GM08714 (cell line): ENCODE measurements around the gene IL17RA.

Source experiments
- H3K4me3 ChIP-seq: fragments of 200-500 bp; sonication (Bioruptor generic); 2 replicates; pipeline ENCODE4 v1.5.1; 2014; ENCODE audit warnings: mild to moderate bottlenecking, low read length, inconsistent platforms
- ZNF274 ChIP-seq: IDR thresholded peaks from 2 replicates; pipeline ENCODE4 v1.6.1; 2012; ENCODE audit warnings: mild to moderate bottlenecking, low read depth, low read length

IL17RA gene

GRCh38 chr22:17116572-17117330 is 32.0 kb downstream of the IL17RA start:
- no peak for TF ChIP-seq ZNF274
- H3K4me3 ChIP-seq = no peak overlapping the region

- TF ChIP-seq ZNF274 = no peak
Observed at GRCh38 chr22:17117400-17117799, 32.6 kb downstream of the IL17RA start.

DNA sequence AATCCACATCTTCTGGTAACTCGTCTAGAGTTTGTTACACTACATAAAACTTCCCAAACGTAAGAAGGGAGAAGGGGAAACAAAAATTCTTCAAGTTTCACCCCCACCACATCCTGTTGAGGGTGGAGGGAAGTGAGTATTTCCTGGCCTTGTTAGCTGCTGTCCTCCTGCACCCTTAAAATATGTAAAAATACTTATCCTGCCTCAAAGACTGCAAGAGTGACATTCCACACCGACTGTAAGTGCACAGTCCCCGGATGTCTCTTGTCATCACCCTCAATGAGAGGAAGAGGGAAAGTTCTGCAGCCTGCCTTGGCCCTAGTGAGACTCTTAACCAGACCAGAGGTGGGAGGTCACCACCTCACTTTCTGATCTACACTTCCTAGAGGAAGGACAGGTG is 33.1 kb downstream of the IL17RA start:
- H3K4me3 ChIP-seq = no peak overlapping the region
- TF ChIP-seq ZNF274 = no peak

More at GRCh38 chr22:17117400-17117799, 32.6 kb downstream of the IL17RA start:
- H3K4me3 ChIP-seq = no peak overlapping the region

DNA sequence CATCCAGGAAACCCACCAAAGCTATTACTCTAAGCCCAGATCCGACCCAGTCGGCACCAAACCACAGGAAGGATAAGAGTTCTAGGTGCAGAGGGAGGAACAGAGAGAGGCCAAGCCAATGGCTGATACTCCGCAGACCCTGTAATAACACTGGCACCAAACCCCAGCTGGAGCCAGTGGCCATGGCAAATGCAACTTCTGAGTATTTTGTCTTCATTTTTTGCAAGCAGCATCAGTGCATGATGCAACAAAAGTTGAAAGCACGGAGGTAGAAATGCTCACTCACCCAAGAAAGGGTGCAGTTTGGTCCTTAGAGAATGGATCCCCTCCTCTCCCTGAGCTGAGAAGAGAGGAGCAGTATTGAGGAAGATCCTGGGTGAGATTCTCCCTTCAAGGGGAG is 33.5 kb downstream of the IL17RA start:
- no peak overlapping the region for H3K4me3 ChIP-seq
- no peak for TF ChIP-seq ZNF274

DNA sequence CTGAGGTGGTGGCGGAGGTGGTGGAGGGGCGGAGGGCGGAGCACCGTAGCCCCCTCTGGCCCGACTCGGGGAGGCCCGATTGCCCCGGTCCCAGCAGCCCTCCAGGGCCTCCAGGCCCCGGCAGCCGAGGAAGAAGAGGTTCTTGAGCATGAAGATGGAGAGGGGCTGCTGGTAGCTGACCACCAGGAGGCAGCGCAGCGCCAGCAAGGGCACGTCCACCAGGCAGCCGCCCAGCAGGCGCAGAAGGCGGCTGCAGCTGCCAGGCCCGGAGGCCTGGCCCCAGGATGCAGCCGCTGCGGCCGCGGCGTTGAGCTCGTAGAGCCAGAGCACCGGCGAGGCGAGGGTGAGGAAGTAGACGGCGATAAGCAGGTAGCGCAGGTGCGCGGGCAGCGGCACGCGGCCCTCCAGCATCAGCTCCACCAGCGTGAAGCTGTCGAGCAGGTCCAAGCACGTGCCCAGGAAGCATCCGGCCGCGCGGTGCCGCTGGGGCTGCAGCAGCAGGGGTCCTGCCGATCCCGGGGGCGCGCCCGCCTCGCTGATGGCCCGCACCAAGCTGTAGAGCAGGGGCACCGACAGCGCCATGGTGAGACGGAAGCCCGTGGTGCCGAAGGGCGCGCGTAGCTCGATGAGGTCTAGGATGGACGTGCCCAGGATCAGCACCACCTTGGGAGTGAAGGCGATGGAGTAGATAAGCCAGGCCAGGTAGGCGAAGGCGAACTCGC is 34.8 kb downstream of the IL17RA start:
- H3K4me3 ChIP-seq = no peak overlapping the region
- TF ChIP-seq ZNF274 = no peak

- TF ChIP-seq ZNF274 = no peak
- no peak overlapping the region for H3K4me3 ChIP-seq
Observed at GRCh38 chr22:17120281-17120680, 35.5 kb downstream of the IL17RA start.

DNA sequence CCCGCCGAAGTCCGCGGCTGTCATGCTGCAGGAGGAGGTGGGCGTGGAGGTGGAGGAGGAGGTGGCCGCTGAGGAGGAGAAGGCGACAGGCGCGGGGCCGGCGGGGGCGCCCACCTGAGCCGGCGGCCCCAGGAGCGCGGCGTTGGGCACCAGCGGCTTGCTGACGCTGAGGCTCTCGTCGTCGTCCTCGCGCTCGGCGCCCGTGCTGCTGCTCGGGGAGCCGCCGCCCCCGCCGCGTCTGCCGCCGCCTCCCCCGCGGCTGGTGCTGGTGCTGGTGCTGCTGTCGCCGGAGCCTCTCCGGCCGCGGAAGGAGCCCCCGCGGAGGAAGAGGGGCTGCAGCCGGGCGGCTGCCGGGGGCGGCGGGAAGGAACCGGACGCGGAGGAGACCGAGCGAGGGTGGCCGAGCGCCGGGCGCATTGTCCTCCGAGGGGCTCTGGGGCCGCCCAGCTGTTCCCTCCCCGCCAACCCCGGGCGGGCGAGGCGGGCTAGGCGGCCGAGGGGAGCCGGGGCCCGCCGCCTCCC is 36.0 kb downstream of the IL17RA start:
- peak overlapping the region; percentile 27; the same call in 1 of the 2 replicates for H3K4me3 ChIP-seq

DNA sequence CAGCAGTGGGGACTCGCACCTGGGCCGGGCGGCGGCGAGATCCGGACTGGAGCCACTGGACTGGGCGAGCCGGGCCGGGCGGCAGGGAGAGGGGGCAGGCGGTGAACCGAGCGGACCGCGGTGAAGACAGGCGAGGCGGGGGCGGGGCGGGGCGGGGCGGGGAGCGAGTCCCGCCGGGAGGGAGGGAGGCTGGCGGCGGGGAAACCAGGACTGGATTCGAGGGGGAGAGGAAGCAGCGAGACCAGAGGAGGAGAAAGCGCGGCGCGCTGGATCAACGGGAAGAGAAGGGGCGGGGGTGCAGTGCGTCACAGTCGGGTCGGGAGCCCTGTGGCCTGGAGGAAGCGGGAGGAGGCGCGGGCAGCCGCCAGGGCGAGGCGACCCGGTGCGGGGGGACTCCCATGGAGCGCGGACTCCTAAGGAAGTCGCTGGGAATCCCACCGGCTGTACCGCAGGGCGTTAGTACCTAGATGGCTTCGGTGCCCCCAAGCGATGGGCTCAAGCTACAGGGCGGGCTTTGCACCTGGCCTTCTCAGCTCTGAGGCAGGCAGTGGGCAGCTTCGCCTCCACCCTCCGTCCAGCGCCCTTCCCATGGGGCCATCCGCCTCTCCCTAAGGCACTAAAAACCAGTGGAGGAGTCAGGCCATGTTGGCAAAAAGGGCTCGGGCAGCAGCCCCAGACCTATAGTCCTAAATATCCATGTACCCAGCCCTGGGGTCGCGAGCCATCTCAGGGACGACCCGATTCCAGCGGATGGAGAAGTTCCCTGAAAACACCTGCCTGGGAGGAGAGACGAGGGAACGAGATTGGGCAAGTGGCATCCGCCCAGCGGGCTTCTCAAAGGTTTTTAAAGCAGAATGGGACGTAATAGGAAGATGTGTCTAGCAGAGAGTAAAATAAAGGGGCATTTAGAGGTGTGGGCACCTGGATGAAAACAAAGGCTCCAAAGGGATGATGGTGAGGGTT is 36.7 kb downstream of the IL17RA start, which contains the start of gene TMEM121B:
TMEM121B (minus strand) TSS at position 128 of the 963 bp plus-strand sequence. CDS start 233 bp downstream, outside the sequence.
- H3K4me3 ChIP-seq = peak within 1 kb of the TSS; percentile 27; the same call in 1 of the 2 replicates
- no peak for TF ChIP-seq ZNF274

More for the DNA sequence above, 36.0 kb downstream of the IL17RA start:
- no peak for TF ChIP-seq ZNF274

GRCh38 chr22:17130199-17130598 is 45.4 kb downstream of the IL17RA start:
- no peak for TF ChIP-seq ZNF274
- H3K4me3 ChIP-seq = no peak overlapping the region

DNA sequence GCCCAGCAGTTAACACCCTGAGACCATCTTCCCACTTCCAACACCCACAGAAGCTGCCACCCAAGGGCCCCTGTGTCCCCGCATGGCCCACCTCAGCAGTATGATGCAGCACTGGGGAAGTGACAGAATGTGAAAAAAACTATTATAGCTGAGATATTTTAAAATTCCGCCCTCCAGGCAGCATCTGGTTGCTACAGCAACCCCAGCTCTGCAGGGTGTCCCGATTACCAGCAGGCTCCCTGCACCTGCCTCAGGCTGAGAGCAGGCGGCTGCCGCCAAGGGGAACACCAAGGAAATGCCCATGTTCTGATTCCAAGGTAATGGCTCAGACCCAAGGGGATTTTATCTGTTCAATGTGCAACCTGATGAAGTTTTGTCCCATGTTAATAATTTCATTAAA is 46.9 kb downstream of the IL17RA start:
- no peak overlapping the region for H3K4me3 ChIP-seq
- TF ChIP-seq ZNF274 = no peak

DNA sequence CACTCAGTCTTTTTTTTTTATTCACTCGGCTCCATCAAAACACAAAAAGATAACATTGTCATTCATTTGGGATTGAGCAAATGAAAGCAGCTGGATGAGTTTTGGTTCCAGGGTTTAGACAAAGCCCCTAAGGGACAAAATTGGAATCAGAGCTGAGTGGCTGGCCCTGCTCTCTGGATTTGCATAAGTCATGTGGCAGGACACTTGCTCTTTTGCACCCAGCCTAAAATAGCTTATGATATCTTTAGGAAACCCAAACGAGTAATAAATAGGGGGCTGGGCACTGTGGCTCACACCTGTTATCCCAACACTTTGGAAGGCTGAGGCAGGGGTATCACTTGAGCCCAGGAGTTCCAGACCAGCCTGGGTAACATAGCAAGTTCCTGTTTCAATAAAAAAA is 47.3 kb downstream of the IL17RA start:
- H3K4me3 ChIP-seq = no peak overlapping the region
- TF ChIP-seq ZNF274 = no peak

GRCh38 chr22:17133137-17133536 is 48.3 kb downstream of the IL17RA start:
- no peak for TF ChIP-seq ZNF274
- no peak overlapping the region for H3K4me3 ChIP-seq

- TF ChIP-seq ZNF274 = no peak
- H3K4me3 ChIP-seq = no peak overlapping the region
Observed at GRCh38 chr22:17135153-17135760, 50.5 kb downstream of the IL17RA start.
